ENCODE results near the gene LILRB5. TPM values are rescaled to one million over a fixed set of nuclear protein-coding genes. Genes with fewer than 3 reads are reported as not detected.
A peak's percentile ranks its signal among the peaks of the same experiment; 100 is the strongest.
"Not testable (repeated sequence)": the region's sequence is repeated elsewhere in the genome, so short reads cannot be mapped to it uniquely, and the experiment has no call there.

The LILRB5 gene
- total RNA-seq, 1 experiment from 2014 or later: 0.07 TPM

DNA sequence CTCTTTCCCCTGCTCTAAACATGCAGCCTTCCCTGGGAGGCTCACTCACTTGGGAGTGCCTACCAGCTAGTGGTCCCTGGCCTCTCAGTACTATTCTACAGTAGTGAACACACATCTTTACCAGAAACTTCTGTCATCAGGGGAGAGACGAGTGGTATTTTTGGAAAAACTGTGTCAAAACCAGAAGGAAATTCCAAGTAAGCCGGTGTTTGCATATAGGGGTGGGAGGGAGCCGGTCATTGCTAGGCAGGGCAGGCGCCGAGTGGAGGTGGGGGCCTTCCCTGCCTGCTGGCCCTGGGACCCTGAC, 49.4 kb downstream of the LILRB5 start:
- Mint-ChIP-seq H3K27ac (peak overlapping the region; percentile 86), H3K36me3 (peaks cover 60% of the 10 kb centered on the region), H3K27me3 (ENCODE audit: low read depth) (no peaks in the 10 kb centered on the region), H3K4me1 (peaks cover 51% of the 10 kb centered on the region), H3K9me3 (no peaks in the 10 kb centered on the region), H3K4me3 (no peak overlapping the region)
- DNase-seq (ENCODE audit: low spot score) (no peak), ATAC-seq (no peak)
- CTCF ChIA-PET: interaction anchor here (1.1 to 2.6 kb wide), 3 partner anchors 28 to 58 kb away, joined by 5 to 14 read pairs (median 5); no protein-coding TSS in a partner anchor
- POLR2A ChIA-PET: interaction anchor here (1.5 to 3.9 kb wide), 3 partner anchors 16 to 58 kb away, joined by 4 to 21 read pairs (median 7); partner anchors contain the start of genes MBOAT7 and TSEN34
- TF ChIP-seq ZNF138 (CRISPR knock-in tag; conservative IDR thresholded peaks at IDR 0.05) (no peak), SP1 (CRISPR knock-in tag; conservative IDR thresholded peaks at IDR 0.05) (no peak), EMX1 (CRISPR knock-in tag; IDR thresholded peaks at IDR 0.05) (no peak), FOXP1 (CRISPR knock-in tag; IDR thresholded peaks at IDR 0.05; ENCODE audit: borderline replicate concordance) (no peak)
- TF ChIP-seq, protein P1, sequence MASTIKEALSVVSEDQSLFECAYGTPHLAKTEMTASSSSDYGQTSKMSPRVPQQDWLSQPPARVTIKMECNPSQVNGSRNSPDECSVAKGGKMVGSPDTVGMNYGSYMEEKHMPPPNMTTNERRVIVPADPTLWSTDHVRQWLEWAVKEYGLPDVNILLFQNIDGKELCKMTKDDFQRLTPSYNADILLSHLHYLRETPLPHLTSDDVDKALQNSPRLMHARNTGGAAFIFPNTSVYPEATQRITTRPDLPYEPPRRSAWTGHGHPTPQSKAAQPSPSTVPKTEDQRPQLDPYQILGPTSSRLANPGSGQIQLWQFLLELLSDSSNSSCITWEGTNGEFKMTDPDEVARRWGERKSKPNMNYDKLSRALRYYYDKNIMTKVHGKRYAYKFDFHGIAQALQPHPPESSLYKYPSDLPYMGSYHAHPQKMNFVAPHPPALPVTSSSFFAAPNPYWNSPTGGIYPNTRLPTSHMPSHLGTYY (CRISPR knock-in tag; IDR thresholded peaks at IDR 0.05): no peak

DNA sequence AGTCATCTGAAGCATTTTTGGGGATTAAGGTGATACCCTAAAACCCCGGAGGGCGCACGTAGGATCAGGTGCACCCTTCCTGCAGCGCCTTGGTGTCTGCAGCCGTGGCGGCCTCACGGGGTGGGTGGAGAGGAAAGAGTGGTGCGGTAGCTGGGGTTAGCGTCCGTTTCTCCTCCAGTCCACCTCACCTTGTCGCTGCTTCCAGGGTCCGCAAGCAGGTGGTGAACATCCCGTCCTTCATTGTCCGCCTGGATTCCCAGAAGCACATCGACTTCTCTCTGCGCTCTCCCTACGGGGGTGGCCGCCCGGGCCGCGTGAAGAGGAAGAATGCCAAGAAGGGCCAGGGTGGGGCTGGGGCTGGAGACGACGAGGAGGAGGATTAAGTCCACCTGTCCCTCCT, 49.9 kb downstream of the LILRB5 start:
- DNase-seq (ENCODE audit: low spot score); H3K9me3 Mint-ChIP-seq; H3K27me3 Mint-ChIP-seq (ENCODE audit: low read depth); H3K4me3 Mint-ChIP-seq; ATAC-seq: not testable (repeated sequence)
- CTCF ChIA-PET: interaction anchor here (1.1 to 1.6 kb wide), 2 partner anchors 27 to 59 kb away, joined by 5 read pairs; no protein-coding TSS in a partner anchor
- H3K36me3 Mint-ChIP-seq: peaks cover 65% of the 10 kb centered on the region
- peaks cover 56% of the 10 kb centered on the region for H3K4me1 Mint-ChIP-seq
- H3K27ac Mint-ChIP-seq: peak overlapping the region; percentile 27; the same call in 1 of the 2 replicates
- TF ChIP-seq ZNF671 (CRISPR knock-in tag; IDR thresholded peaks at IDR 0.05) (peak; percentile 51), NFATC4 (CRISPR knock-in tag; IDR thresholded peaks at IDR 0.05) (peak; percentile 81)
- POLR2A ChIA-PET: interaction anchor here (0.7 to 3.9 kb wide), 3 partner anchors 16 to 70 kb away, joined by 3 to 21 read pairs (median 4); partner anchors contain the start of gene TSEN34

DNA sequence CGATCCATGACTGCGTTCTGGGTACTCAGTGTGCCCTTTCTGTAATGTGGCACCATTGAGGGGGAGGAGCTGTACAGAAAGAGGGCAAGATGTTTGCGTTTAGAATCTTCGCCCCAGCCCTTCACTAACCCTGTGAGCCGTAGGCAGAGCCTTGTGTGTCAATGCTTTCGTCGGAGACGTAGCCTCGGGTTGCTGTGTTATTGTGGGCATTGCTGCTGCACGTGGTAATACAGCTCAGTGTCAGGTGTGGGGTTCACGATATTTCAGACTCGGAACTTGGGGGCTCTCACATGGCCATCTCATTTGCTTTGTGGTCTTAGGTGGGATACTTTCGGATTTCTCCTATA, 50.3 kb downstream of the LILRB5 start:
- POLR2A ChIA-PET: interaction anchor here (0.7 to 2.3 kb wide), 3 partner anchors 17 to 70 kb away, joined by 3 to 9 read pairs (median 3); partner anchors contain the start of genes MBOAT7 and TSEN34
- Mint-ChIP-seq H3K4me3 (no peak overlapping the region), H3K9me3 (no peaks in the 10 kb centered on the region), H3K27ac (peak overlapping the region; percentile 27; the same call in 1 of the 2 replicates), H3K27me3 (ENCODE audit: low read depth) (no peaks in the 10 kb centered on the region), H3K4me1 (peaks cover 59% of the 10 kb centered on the region), H3K36me3 (peaks cover 69% of the 10 kb centered on the region)
- no peak for ATAC-seq
- CTCF ChIA-PET: interaction anchor here (1.1 kb wide), 1 partner anchor 59 kb away, joined by 5 read pairs; no protein-coding TSS in a partner anchor
- TF ChIP-seq, protein P2, sequence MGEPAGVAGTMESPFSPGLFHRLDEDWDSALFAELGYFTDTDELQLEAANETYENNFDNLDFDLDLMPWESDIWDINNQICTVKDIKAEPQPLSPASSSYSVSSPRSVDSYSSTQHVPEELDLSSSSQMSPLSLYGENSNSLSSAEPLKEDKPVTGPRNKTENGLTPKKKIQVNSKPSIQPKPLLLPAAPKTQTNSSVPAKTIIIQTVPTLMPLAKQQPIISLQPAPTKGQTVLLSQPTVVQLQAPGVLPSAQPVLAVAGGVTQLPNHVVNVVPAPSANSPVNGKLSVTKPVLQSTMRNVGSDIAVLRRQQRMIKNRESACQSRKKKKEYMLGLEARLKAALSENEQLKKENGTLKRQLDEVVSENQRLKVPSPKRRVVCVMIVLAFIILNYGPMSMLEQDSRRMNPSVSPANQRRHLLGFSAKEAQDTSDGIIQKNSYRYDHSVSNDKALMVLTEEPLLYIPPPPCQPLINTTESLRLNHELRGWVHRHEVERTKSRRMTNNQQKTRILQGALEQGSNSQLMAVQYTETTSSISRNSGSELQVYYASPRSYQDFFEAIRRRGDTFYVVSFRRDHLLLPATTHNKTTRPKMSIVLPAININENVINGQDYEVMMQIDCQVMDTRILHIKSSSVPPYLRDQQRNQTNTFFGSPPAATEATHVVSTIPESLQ (CRISPR knock-in tag; IDR thresholded peaks at IDR 0.05): no peak
- TF ChIP-seq, protein P1 (CRISPR knock-in tag; IDR thresholded peaks at IDR 0.05): no peak
- TF ChIP-seq, protein P3, sequence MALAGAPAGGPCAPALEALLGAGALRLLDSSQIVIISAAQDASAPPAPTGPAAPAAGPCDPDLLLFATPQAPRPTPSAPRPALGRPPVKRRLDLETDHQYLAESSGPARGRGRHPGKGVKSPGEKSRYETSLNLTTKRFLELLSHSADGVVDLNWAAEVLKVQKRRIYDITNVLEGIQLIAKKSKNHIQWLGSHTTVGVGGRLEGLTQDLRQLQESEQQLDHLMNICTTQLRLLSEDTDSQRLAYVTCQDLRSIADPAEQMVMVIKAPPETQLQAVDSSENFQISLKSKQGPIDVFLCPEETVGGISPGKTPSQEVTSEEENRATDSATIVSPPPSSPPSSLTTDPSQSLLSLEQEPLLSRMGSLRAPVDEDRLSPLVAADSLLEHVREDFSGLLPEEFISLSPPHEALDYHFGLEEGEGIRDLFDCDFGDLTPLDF (CRISPR knock-in tag; IDR thresholded peaks at IDR 0.05): no peak
- TF ChIP-seq NR1H2 (CRISPR knock-in tag; IDR thresholded peaks at IDR 0.05) (no peak), ZNF121 (CRISPR knock-in tag; IDR thresholded peaks at IDR 0.05) (no peak), JUN (CRISPR knock-in tag; IDR thresholded peaks at IDR 0.05) (no peak), SMAD4 (CRISPR knock-in tag; IDR thresholded peaks at IDR 0.05) (no peak), TEAD4 (CRISPR knock-in tag; IDR thresholded peaks at IDR 0.05) (no peak), FOXK1 (CRISPR knock-in tag; IDR thresholded peaks at IDR 0.05) (no peak), MYBL2 (CRISPR knock-in tag; IDR thresholded peaks at IDR 0.05) (no peak)
- TF ChIP-seq, protein P4, sequence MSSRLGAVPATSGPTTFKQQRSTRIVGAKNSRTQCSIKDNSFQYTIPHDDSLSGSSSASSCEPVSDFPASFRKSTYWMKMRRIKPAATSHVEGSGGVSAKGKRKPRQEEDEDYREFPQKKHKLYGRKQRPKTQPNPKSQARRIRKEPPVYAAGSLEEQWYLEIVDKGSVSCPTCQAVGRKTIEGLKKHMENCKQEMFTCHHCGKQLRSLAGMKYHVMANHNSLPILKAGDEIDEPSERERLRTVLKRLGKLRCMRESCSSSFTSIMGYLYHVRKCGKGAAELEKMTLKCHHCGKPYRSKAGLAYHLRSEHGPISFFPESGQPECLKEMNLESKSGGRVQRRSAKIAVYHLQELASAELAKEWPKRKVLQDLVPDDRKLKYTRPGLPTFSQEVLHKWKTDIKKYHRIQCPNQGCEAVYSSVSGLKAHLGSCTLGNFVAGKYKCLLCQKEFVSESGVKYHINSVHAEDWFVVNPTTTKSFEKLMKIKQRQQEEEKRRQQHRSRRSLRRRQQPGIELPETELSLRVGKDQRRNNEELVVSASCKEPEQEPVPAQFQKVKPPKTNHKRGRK (CRISPR knock-in tag; IDR thresholded peaks at IDR 0.05; ENCODE audit: borderline replicate concordance): no peak
- TF ChIP-seq, protein P5, sequence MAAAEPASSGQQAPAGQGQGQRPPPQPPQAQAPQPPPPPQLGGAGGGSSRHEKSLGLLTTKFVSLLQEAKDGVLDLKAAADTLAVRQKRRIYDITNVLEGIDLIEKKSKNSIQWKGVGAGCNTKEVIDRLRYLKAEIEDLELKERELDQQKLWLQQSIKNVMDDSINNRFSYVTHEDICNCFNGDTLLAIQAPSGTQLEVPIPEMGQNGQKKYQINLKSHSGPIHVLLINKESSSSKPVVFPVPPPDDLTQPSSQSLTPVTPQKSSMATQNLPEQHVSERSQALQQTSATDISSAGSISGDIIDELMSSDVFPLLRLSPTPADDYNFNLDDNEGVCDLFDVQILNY (CRISPR knock-in tag; IDR thresholded peaks at IDR 0.05): no peak
- TF ChIP-seq, protein P6, sequence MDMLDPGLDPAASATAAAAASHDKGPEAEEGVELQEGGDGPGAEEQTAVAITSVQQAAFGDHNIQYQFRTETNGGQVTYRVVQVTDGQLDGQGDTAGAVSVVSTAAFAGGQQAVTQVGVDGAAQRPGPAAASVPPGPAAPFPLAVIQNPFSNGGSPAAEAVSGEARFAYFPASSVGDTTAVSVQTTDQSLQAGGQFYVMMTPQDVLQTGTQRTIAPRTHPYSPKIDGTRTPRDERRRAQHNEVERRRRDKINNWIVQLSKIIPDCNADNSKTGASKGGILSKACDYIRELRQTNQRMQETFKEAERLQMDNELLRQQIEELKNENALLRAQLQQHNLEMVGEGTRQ (CRISPR knock-in tag; IDR thresholded peaks at IDR 0.05): no peak
- TF ChIP-seq, protein P7, sequence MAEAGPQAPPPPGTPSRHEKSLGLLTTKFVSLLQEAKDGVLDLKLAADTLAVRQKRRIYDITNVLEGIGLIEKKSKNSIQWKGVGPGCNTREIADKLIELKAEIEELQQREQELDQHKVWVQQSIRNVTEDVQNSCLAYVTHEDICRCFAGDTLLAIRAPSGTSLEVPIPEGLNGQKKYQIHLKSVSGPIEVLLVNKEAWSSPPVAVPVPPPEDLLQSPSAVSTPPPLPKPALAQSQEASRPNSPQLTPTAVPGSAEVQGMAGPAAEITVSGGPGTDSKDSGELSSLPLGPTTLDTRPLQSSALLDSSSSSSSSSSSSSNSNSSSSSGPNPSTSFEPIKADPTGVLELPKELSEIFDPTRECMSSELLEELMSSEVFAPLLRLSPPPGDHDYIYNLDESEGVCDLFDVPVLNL (CRISPR knock-in tag; IDR thresholded peaks at IDR 0.05; ENCODE audit: borderline replicate concordance, low read depth): no peak
- DNase-seq (ENCODE audit: low spot score): no peak
